HG03469 (cell line): Measurements from ENCODE around the gene RASGRP4.
"Not testable (repeated sequence)": the region's sequence is repeated elsewhere in the genome, so short reads cannot be mapped to it uniquely, and the experiment has no call there.

Experiments
- ATAC-seq: cut with Tn5 transposase; IDR thresholded peaks from one replicate; pipeline ENCODE4 v1.9.1; 2021; ENCODE audit warnings: mild to moderate bottlenecking, moderate library complexity, moderate number of reproducible peaks; ENCODE audit not compliant: unreplicated experiment

RASGRP4 gene

GRCh38 chr19:38375098-38375493 lies 50.9 kb downstream of the RASGRP4 start:
- ATAC-seq = no peak

GRCh38 chr19:38374332-38375097 lies 51.5 kb downstream of the RASGRP4 start, which contains the start of gene PSMD8:
Gene PSMD8, plus strand, starts transcription at chr19:38374571. Its CDS starts 31 bp downstream, at chr19:38374602.
- peak; percentile 85 for ATAC-seq

- ATAC-seq = no peak
Observed at GRCh38 chr19:38373907-38374331, 52.1 kb downstream of the RASGRP4 start.

- no peak for ATAC-seq
Observed at GRCh38 chr19:38371081-38371480, 54.9 kb downstream of the RASGRP4 start.

- no peak for ATAC-seq
Observed at GRCh38 chr19:38370299-38370698, 55.7 kb downstream of the RASGRP4 start.

- ATAC-seq = no peak
Observed at GRCh38 chr19:38369584-38369983, 56.4 kb downstream of the RASGRP4 start.

GRCh38 chr19:38367041-38367440 lies 59.0 kb downstream of the RASGRP4 start:
- no peak for ATAC-seq

- not testable (repeated sequence) for ATAC-seq
Observed at GRCh38 chr19:38362946-38363688, 62.9 kb downstream of the RASGRP4 start.

GRCh38 chr19:38362076-38362945 lies 63.7 kb downstream of the RASGRP4 start:
- ATAC-seq = no peak

- ATAC-seq = no peak
Observed at GRCh38 chr19:38361633-38362075, 64.4 kb downstream of the RASGRP4 start.

- no peak for ATAC-seq
Observed at GRCh38 chr19:38360839-38361631, 65.0 kb downstream of the RASGRP4 start.

GRCh38 chr19:38360351-38360750 lies 65.7 kb downstream of the RASGRP4 start:
- ATAC-seq = no peak

- no peak for ATAC-seq
Observed at GRCh38 chr19:38359242-38360021, 66.6 kb downstream of the RASGRP4 start.
